Large intestine (tissue), 3 donors: ENCODE results near the gene TCERG1L. TPM values are rescaled to one million over a fixed set of nuclear protein-coding genes. Genes with fewer than 3 reads are reported as not detected.

ENCODE experiments used
- DNase-seq, 2 donors: peaks; one replicate each; pipeline versions ENCODE4 v3.0.0 to v3.0.0-alpha.2; 2013
- H3K27ac ChIP-seq: one replicate; pipeline ENCODE4 v1.5.1; 2013; ENCODE audit warnings: low read length
- H3K27me3 ChIP-seq: 2 replicates; pipeline ENCODE4 v1.6.1; 2013; ENCODE audit warnings: low read length; ENCODE audit not compliant: control insufficient read depth, insufficient read depth
- H3K36me3 ChIP-seq: 2 replicates; pipeline ENCODE4 v1.6.1; 2013; ENCODE audit warnings: low read length; ENCODE audit not compliant: control insufficient read depth, insufficient read depth
- H3K4me1 ChIP-seq: one replicate; pipeline ENCODE4 v1.6.1; 2013; ENCODE audit warnings: low read length; ENCODE audit not compliant: control insufficient read depth, insufficient read depth
- H3K4me3 ChIP-seq: one replicate; pipeline ENCODE4 v1.5.1; 2013; ENCODE audit warnings: low read length
- H3K9me3 ChIP-seq: one replicate; pipeline ENCODE4 v1.6.1; 2013; ENCODE audit warnings: mild to moderate bottlenecking, low read depth, low read length, moderate library complexity; ENCODE audit not compliant: control insufficient read depth
- WGBS: methylation state at CpG from one replicate; pipeline ENCODE4 v1.1.5; 2013; ENCODE audit warnings: low lambda C conversion rate; ENCODE audit not compliant: insufficient coverage; 5-methylcytosine and 5-hydroxymethylcytosine counted together
- polyA plus RNA-seq: library from polyadenylated mRNA; unstranded; fragments of 120-200 nt; gene quantifications from one replicate; pipeline ENCODE4 v1.2.1, GENCODE V29; 2013

The TCERG1L gene
- polyA plus RNA-seq, 1 donor: 0.45 TPM

DNA sequence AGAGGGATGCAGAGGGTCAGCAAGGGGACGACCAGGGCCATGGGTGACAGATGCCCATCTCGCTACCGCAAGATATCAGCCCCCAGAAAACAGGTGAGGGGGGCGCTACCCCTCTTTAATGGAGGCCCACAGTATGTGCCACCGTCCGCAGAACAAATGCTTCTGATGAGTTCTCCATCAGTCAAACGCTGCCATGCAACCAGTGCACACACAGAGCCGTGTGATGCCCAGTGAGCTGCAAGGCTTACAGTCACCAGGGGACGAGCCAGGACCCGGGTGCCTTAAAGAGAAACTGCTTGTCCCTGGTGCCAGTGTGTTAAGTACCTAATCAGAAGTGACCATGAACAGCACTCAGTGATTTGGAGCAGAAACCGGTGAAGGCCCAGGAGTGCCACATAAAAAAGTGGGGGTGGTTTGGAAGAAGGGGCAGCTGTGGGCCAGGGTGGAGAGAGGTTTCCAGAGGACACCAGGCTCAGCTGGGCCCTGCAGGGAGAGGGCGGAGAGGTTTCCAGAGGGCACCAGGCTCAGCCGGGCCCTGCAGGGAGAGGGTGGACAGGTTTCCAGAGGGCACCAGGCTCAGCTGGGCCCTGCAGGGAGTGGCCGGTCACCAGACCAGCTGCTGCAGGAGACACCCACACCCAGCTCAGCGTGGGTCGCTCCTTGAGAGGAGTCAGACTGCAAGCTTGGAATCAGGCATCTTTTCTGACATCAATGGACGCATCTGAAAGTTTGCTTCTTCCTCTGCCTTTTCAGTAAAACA is 50.9 kb downstream of the TCERG1L start:
- H3K27ac ChIP-seq: no peak overlapping the region
- H3K4me1 ChIP-seq: no peaks in the 10 kb centered on the region
- WGBS: 90% methylated on average over 2 of the region's 17 CpGs
- no peaks in the 10 kb centered on the region for H3K9me3 ChIP-seq
- no peak for DNase-seq
- no peak overlapping the region for H3K4me3 ChIP-seq
- H3K27me3 ChIP-seq: no peaks in the 10 kb centered on the region
- no peaks in the 10 kb centered on the region for H3K36me3 ChIP-seq

DNA sequence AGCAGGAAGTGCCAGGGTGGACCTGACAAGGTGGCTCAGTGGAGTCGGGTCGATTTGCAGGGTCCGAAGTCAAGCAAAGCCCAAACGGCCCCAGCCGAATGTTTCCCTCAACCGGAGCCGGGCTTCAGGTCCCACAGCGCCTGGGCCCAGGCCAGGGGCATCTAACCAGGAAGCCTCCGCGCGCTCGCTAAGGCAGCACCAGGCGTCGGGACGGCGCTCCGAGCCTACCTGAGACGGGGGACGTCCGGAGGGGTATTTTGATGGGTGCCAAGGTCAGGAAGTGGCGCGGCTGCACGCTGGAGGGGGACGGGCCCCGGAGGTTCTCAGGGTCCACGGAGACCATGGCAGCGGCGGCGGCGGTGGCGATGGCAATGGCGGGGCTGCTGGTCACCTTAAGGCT is 51.5 kb downstream of the TCERG1L start:
- no peaks in the 10 kb centered on the region for H3K9me3 ChIP-seq
- no peaks in the 10 kb centered on the region for H3K36me3 ChIP-seq
- no peak for DNase-seq
- H3K4me3 ChIP-seq: no peak overlapping the region
- H3K27ac ChIP-seq: no peak overlapping the region
- no peaks in the 10 kb centered on the region for H3K4me1 ChIP-seq
- no CpG with 5 or more reads among the region's 32 CpGs for WGBS
- H3K27me3 ChIP-seq: no peaks in the 10 kb centered on the region

DNA sequence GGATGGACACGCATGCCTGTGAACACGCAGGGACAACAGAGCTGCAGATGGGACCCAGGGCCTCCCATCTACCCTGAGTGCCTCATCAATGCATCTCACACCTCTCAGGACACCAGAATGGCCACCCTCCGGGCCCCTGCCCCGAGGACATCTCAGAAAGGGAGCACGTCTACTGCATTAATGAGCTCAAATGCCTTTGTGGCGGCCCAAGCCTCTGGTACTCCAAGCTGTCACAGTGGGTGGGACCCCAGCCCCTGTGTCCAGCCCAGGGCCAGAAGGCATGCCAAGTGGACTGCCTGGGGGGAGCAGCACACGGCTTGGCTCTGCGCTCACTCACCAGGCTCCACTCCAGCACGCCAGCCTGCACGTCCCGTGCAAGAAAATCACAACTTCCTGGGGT is 52.0 kb downstream of the TCERG1L start:
- Histone ChIP-seq H3K4me1 (no peaks in the 10 kb centered on the region), H3K27ac (no peak overlapping the region), H3K9me3 (no peaks in the 10 kb centered on the region), H3K36me3 (no peaks in the 10 kb centered on the region), H3K27me3 (no peaks in the 10 kb centered on the region), H3K4me3 (no peak overlapping the region)
- DNase-seq: no peak
- no CpG with 5 or more reads among the region's 11 CpGs for WGBS

DNA sequence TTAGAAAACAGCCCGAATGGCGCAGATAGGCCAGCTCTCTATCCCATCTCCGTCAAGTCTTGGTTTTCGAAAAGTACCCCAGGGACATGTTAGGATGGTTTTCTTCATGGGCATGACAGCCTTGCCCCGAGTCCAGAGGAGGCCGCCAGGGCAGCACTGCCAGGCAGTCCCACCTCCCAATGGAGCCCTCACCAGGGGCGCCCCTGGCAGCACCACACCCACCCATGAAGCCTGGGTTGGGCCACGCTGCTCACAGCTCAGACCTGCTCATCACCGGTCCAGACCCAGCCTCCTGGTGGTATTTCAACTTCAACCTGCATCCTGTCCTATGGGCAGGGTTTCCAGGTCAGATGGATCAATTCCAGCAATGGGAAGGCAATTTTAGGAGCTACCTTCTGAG is 53.3 kb downstream of the TCERG1L start:
- WGBS: no CpG with 5 or more reads among the region's 9 CpGs
- H3K9me3 ChIP-seq: no peaks in the 10 kb centered on the region
- H3K4me1 ChIP-seq: no peaks in the 10 kb centered on the region
- no peak overlapping the region for H3K27ac ChIP-seq
- H3K27me3 ChIP-seq: no peaks in the 10 kb centered on the region
- no peak overlapping the region for H3K4me3 ChIP-seq
- H3K36me3 ChIP-seq: no peaks in the 10 kb centered on the region
- no peak for DNase-seq

DNA sequence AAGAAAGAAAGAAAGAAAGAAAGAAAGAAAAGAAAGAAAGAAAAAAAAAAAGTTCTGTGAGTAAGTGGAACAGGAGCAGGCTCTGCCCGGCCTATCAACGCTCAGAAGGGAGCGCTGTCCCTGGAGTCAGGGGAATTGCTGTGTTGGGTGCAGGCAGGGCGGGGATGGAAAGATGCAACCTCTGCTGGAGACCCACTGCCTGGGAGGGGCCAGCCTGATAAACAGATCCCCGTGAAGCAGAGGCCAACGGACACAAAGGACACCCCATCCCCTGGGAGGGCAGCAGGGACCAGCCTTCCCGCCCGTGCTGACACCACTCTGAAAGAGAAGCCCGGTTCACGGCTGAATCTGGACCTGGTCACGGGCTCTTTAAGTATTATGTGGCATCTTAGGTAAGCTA is 54.5 kb downstream of the TCERG1L start:
- Histone ChIP-seq H3K27me3 (no peaks in the 10 kb centered on the region), H3K4me1 (no peaks in the 10 kb centered on the region), H3K27ac (no peak overlapping the region), H3K36me3 (no peaks in the 10 kb centered on the region), H3K9me3 (no peaks in the 10 kb centered on the region), H3K4me3 (no peak overlapping the region)
- DNase-seq: no peak
- 75% methylated on average over 2 of the region's 11 CpGs for WGBS

DNA sequence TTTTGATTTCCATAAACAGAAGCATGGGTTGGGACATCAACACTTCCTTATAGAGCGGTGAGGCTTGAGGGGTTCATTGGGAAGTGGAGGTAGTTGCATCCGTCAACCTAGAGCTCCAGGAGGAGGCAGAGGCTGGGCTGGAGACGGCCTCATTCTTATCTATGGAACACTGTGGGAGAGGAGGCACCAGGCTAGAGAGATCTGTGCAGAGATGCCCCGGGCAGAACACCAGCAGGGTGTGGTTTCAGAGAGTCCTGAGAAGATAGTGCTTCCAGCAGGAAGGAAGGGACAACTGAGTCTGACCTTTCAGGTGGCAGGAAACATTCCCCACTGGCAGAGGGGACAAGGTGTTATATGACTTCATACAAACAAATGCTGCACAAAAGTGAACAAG is 56.7 kb downstream of the TCERG1L start:
- H3K27ac ChIP-seq: no peak overlapping the region
- no peaks in the 10 kb centered on the region for H3K36me3 ChIP-seq
- H3K4me3 ChIP-seq: no peak overlapping the region
- no peak for DNase-seq
- H3K4me1 ChIP-seq: no peaks in the 10 kb centered on the region
- WGBS: no CpG with 5 or more reads among the region's 4 CpGs
- no peaks in the 10 kb centered on the region for H3K9me3 ChIP-seq
- H3K27me3 ChIP-seq: peaks cover 11% of the 10 kb centered on the region

DNA sequence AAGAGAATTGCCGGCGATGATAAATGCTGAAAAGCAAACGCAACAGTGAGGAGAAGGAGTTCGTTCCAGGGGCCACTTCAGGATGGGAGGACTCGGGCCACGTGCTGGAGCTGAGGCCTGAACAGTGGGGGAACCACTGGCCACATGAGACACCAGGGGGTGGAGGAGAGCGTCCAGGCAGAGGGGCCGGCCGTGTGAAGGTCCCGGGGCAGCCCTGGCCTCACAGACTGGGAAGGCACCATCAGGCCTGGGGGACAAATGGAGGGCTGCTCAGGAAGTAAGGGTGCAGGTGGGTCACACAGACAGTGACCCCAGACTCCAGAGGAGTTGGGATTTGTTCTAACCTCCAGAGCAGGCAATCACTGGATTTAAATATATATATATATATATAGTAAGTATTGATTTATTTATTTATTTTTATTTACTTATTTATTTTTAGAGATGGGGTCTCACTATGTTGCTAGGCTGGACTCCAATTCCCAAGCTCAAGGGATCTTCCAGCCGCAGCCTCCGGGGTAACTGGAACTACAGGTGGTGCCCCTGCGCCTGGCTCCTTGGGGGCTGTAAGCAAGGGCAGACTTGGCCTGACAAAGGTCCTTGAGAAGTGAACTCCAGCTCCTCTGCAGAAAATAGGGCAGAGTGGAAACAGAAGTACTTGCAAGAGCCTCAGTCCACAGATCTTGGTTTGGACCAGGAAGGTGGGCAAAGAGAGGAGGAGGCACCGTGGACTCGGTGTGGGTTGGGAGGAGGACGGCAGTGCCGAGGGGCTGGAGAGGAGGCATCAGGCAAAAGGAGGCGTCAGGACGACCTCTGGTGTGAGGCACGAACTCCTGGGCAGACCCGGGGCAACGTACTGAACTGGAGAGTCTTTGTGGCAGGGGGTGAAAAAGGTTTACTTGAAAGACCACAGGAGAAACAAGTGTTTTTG is 57.3 kb downstream of the TCERG1L start:
- H3K36me3 ChIP-seq: no peaks in the 10 kb centered on the region
- H3K4me3 ChIP-seq: no peak overlapping the region
- no peaks in the 10 kb centered on the region for H3K9me3 ChIP-seq
- H3K27me3 ChIP-seq: peaks cover 15% of the 10 kb centered on the region
- WGBS: no CpG with 5 or more reads among the region's 22 CpGs
- no peaks in the 10 kb centered on the region for H3K4me1 ChIP-seq
- no peak for DNase-seq
- H3K27ac ChIP-seq: no peak overlapping the region

DNA sequence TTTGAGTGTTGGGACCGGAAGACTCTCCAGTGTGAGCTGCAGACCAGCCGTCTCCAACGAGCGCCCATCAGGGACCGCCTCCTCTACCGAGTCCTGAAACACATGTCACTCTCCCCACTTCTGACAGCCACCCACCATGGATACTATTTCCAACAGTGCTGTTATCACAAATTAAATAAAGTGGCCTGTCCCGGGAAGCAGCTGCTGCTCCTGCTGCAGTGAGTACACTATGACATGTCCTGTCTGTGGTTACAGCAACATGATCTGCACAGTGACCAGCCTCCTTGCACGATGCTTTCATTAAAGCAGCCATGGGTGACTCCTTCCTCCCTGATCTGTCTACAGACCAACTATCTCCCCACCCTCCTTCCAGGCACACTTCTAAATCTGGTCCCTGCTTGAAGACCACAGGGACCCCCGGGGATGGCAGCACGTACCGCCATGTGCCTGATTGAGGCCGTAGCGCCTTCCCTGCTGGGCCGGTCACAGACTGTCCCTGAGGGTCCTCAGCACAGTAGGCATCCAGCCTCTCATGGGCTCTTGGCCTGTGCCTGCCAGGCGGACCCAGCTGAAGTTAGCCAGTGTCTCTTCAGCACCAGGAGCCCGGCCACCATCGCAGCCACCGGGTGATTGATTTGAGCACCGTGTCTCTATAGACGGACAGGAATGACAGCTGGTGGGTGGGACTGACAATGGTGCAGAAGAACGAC is 58.8 kb downstream of the TCERG1L start:
- Histone ChIP-seq H3K36me3 (no peaks in the 10 kb centered on the region), H3K4me3 (no peak overlapping the region), H3K27me3 (peaks cover 26% of the 10 kb centered on the region), H3K27ac (no peak overlapping the region), H3K9me3 (no peaks in the 10 kb centered on the region), H3K4me1 (no peaks in the 10 kb centered on the region)
- no CpG with 5 or more reads among the region's 21 CpGs for WGBS
- no peak for DNase-seq

DNA sequence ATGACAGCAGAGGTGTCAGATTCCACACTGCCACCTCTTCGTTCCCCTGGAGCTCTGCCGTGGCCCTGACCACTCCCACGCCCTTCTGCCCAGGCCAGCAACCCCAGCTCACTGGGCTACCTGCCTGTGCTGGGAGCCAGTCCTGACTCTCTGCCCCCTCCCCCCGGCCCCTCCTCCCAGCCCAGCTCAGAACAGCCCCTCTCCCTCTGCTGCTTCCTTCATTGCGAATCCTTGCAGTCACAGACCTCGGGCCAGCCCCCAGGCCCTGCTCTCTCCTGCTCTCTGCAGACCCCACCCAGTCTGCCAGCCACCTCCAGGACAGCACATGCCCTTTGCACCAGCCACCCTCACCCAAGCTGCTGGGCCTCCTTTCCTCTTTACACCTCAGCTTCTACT is 60.4 kb downstream of the TCERG1L start:
- no peak overlapping the region for H3K27ac ChIP-seq
- no peaks in the 10 kb centered on the region for H3K4me1 ChIP-seq
- H3K9me3 ChIP-seq: no peaks in the 10 kb centered on the region
- H3K27me3 ChIP-seq: peaks cover 26% of the 10 kb centered on the region
- H3K36me3 ChIP-seq: no peaks in the 10 kb centered on the region
- no peak for DNase-seq
- no CpG with 5 or more reads among the region's 6 CpGs for WGBS
- no peak overlapping the region for H3K4me3 ChIP-seq

DNA sequence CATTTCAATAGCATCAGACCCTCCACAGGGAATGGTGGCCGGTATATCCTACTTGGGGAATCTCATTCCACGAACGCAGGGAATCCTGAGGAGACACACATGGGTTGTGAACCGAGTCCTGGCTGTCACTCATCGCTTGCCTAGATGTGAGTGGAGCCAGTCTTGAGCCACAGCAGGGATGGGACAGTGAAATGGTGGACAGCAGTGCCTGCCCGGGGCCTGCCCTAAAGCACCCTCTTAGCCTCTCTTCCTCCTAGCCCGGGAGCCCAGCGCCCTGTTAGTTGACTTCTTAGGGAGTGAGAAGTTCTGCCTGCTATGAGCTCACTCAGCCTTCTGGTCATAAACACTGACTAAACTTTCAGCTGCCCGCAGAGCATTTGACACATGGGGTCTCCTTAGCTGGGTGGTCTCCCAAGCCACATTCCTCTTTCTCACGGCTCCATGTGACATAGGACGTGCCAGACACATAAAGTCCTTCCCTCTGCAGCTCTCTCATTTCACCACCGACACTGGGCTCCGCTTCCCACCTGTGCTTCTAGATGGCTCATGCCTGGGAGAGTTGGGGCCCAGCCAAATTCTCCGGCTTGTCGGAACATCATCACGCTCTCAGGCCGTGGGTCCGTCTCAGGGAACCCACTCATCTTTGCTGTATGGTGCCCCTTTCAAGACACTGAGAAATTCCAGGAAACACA is 60.9 kb downstream of the TCERG1L start:
- Histone ChIP-seq H3K4me3 (no peak overlapping the region), H3K4me1 (no peaks in the 10 kb centered on the region), H3K36me3 (no peaks in the 10 kb centered on the region), H3K27me3 (peaks cover 26% of the 10 kb centered on the region), H3K9me3 (no peaks in the 10 kb centered on the region), H3K27ac (no peak overlapping the region)
- DNase-seq: no peak
- no CpG with 5 or more reads among the region's 18 CpGs for WGBS
